GM21786 (cell line): Measurements from ENCODE around the gene TIAM1.

Experiments
- ATAC-seq: cut with Tn5 transposase; IDR thresholded peaks from one replicate; pipeline ENCODE4 v1.9.1; 2021; ENCODE audit not compliant: unreplicated experiment

The TIAM1 gene

GRCh38 chr21:31205412-31205811 is 138.6 kb downstream of the TIAM1 start:
- ATAC-seq: no peak

GRCh38 chr21:31204801-31205200 is 139.3 kb downstream of the TIAM1 start:
- ATAC-seq: no peak

GRCh38 chr21:31203431-31204054 is 140.5 kb downstream of the TIAM1 start:
- ATAC-seq: no peak

- no peak for ATAC-seq
Measured at GRCh38 chr21:31201548-31201947, 142.5 kb downstream of the TIAM1 start.

GRCh38 chr21:31201144-31201543 is 142.9 kb downstream of the TIAM1 start:
- ATAC-seq: no peak

- no peak for ATAC-seq
Measured at GRCh38 chr21:31198575-31198974, 145.5 kb downstream of the TIAM1 start.

GRCh38 chr21:31196724-31197123 is 147.3 kb downstream of the TIAM1 start:
- no peak for ATAC-seq

- ATAC-seq: no peak
Measured at GRCh38 chr21:31195334-31196015, 148.6 kb downstream of the TIAM1 start.

- ATAC-seq: no peak
Measured at GRCh38 chr21:31194510-31195293, 149.4 kb downstream of the TIAM1 start.

- ATAC-seq: no peak
Measured at GRCh38 chr21:31193761-31194160, 150.3 kb downstream of the TIAM1 start.

- no peak for ATAC-seq
Measured at GRCh38 chr21:31191553-31191952, 152.5 kb downstream of the TIAM1 start.

GRCh38 chr21:31190516-31190915 is 153.5 kb downstream of the TIAM1 start:
- no peak for ATAC-seq

GRCh38 chr21:31187499-31187898 is 156.6 kb downstream of the TIAM1 start:
- no peak for ATAC-seq

GRCh38 chr21:31186916-31187315 is 157.1 kb downstream of the TIAM1 start:
- ATAC-seq: no peak

- no peak for ATAC-seq
Measured at GRCh38 chr21:31185663-31186062, 158.4 kb downstream of the TIAM1 start.

GRCh38 chr21:31184876-31185275 is 159.2 kb downstream of the TIAM1 start:
- ATAC-seq: no peak

GRCh38 chr21:31184459-31184858 is 159.6 kb downstream of the TIAM1 start:
- ATAC-seq: no peak

- ATAC-seq: no peak
Measured at GRCh38 chr21:31182231-31183140, 161.6 kb downstream of the TIAM1 start.

- no peak for ATAC-seq
Measured at GRCh38 chr21:31181082-31181750, 162.8 kb downstream of the TIAM1 start.

- ATAC-seq: no peak
Measured at GRCh38 chr21:31180256-31181081, 163.6 kb downstream of the TIAM1 start.
